GM23338 (cell line): ENCODE measurements around the gene MSANTD7. TPM values are rescaled to one million over a fixed set of nuclear protein-coding genes. Genes with fewer than 3 reads are reported as not detected.

ENCODE experiments used
- ATAC-seq: fragments of 200-7000 bp; cut with Tn5 transposase; 3 replicates; pipeline ENCODE4 v1.9.1; 2020
- DNase-seq: peaks from one replicate; pipeline ENCODE4 v3.0.0-alpha.2; 2015; ENCODE audit warnings: low spot score
- H2AFZ ChIP-seq: fragments of 200-600 bp; sonication (generic); 2 replicates; pipeline ENCODE4 v1.8.0; 2016; ENCODE audit warnings: antibody characterized with exemption, mild to moderate bottlenecking, moderate library complexity
- H3F3A ChIP-seq: fragments of 200-600 bp; sonication (generic); replicated peaks from 2 replicates; pipeline ENCODE4 v1.8.0; 2017; ENCODE audit warnings: antibody characterized with exemption, mixed run types, low read depth
- H3K27ac ChIP-seq: fragments of 200-600 bp; sonication (generic); 2 replicates; pipeline ENCODE4 v1.6.1; 2016; ENCODE audit warnings: low read depth
- H3K27me3 ChIP-seq: fragments of 200-600 bp; sonication (generic); 2 replicates; pipeline ENCODE4 v1.8.0; 2016; ENCODE audit warnings: mild to moderate bottlenecking, mixed run types, moderate library complexity; ENCODE audit not compliant: insufficient read depth
- H3K36me3 ChIP-seq: fragments of 200-600 bp; sonication (generic); 2 replicates; pipeline ENCODE4 v1.8.0; 2016; ENCODE audit warnings: mild to moderate bottlenecking; ENCODE audit not compliant: insufficient read depth
- H3K4me1 ChIP-seq: fragments of 200-600 bp; sonication (generic); 2 replicates; pipeline ENCODE4 v1.8.0; 2016; ENCODE audit warnings: mild to moderate bottlenecking, moderate library complexity; ENCODE audit not compliant: insufficient read depth
- H3K4me2 ChIP-seq: fragments of 200-600 bp; sonication (generic); 2 replicates; pipeline ENCODE4 v1.7.1; 2017; ENCODE audit warnings: mixed run types
- H3K4me3 ChIP-seq: fragments of 200-600 bp; sonication (generic); 2 replicates; pipeline ENCODE4 v1.6.1; 2016; ENCODE audit warnings: mixed run types
- H3K79me2 ChIP-seq: fragments of 200-600 bp; sonication (generic); replicated peaks from 2 replicates; pipeline ENCODE4 v1.8.0; 2017; ENCODE audit warnings: mild to moderate bottlenecking; ENCODE audit not compliant: insufficient read depth
- H3K9me2 ChIP-seq: fragments of 200-600 bp; sonication (generic); 2 replicates; pipeline ENCODE4 v1.8.0; 2017; ENCODE audit not compliant: insufficient read depth
- H4K20me1 ChIP-seq: fragments of 200-600 bp; sonication (generic); replicated peaks from 2 replicates; pipeline ENCODE4 v1.8.0; 2017; ENCODE audit warnings: mild to moderate bottlenecking; ENCODE audit not compliant: insufficient read depth
- H3K27ac Mint-ChIP-seq: 2 replicates; pipeline ENCODE4 v1.8.0; 2020; ENCODE audit warnings: inconsistent platforms, mild to moderate bottlenecking, moderate library complexity, mixed read lengths
- H3K27me3 Mint-ChIP-seq: 3 replicates; pipeline ENCODE4 v1.8.0; 2022; ENCODE audit warnings: low read depth, mild to moderate bottlenecking, moderate library complexity, mixed read lengths, inconsistent platforms; ENCODE audit not compliant: insufficient read depth, poor library complexity
- H3K36me3 Mint-ChIP-seq: 3 replicates; pipeline ENCODE4 v1.8.0; 2021; ENCODE audit warnings: low read depth, mild to moderate bottlenecking, inconsistent platforms, moderate library complexity, mixed read lengths
- H3K4me1 Mint-ChIP-seq: 3 replicates; pipeline ENCODE4 v1.8.0; 2020; ENCODE audit warnings: mild to moderate bottlenecking, inconsistent platforms, mixed read lengths
- H3K4me3 Mint-ChIP-seq: 3 replicates; pipeline ENCODE4 v1.8.0; 2021; ENCODE audit warnings: moderate library complexity, mild to moderate bottlenecking, inconsistent platforms, mixed read lengths
- H3K9me3 Mint-ChIP-seq: 3 replicates; pipeline ENCODE4 v1.8.0; 2020; ENCODE audit warnings: moderate library complexity, mild to moderate bottlenecking, inconsistent platforms, mixed read lengths
- CREB1 ChIP-seq: fragments of 250-450 bp; sonication (Bioruptor Pico); IDR thresholded peaks from 2 replicates; pipeline ENCODE4 v1.5.0; 2020; ENCODE audit warnings: low read depth, mild to moderate bottlenecking, moderate library complexity
- CTCF ChIP-seq, 2 experiments: fragments of 200-600 bp in 1 of 2; sonication (generic) in 1 of 2; conservative IDR thresholded peaks; 2 replicates each; pipeline versions ENCODE4 v1.5.1 to v1.6.1; 2016 to 2017; ENCODE audit warnings: antibody characterized with exemption in 2 of 2, low read depth in 2 of 2, mild to moderate bottlenecking in 2 of 2, moderate library complexity in 1 of 2
- EZH2 ChIP-seq: fragments of 200-600 bp; sonication (generic); IDR thresholded peaks from one replicate; pipeline ENCODE4 v1.8.0; 2017; ENCODE audit warnings: antibody characterized with exemption, mild to moderate bottlenecking, low read depth; ENCODE audit not compliant: unreplicated experiment
- EZH2phosphoT487 ChIP-seq: fragments of 200-600 bp; sonication (generic); IDR thresholded peaks from one replicate; pipeline ENCODE4 v1.8.1; 2018; ENCODE audit warnings: antibody characterized with exemption; ENCODE audit not compliant: unreplicated experiment
- JUNB ChIP-seq: IDR thresholded peaks from one replicate; pipeline ENCODE4 v1.6.1; 2016; ENCODE audit warnings: antibody characterized with exemption; ENCODE audit not compliant: unreplicated experiment
- NANOG ChIP-seq: IDR thresholded peaks from 2 replicates; pipeline ENCODE4 v1.6.1; 2016; ENCODE audit warnings: antibody characterized with exemption, borderline replicate concordance
- POLR2AphosphoS5 ChIP-seq: IDR thresholded peaks from 2 replicates; pipeline ENCODE4 v1.6.1; 2016; ENCODE audit warnings: antibody characterized with exemption, low read depth
- REST ChIP-seq: IDR thresholded peaks from one replicate; pipeline ENCODE4 v1.6.1; 2018; ENCODE audit warnings: antibody characterized with exemption; ENCODE audit not compliant: unreplicated experiment
- STAT1 ChIP-seq: IDR thresholded peaks from one replicate; pipeline ENCODE4 v1.6.1; 2016; ENCODE audit warnings: antibody characterized with exemption; ENCODE audit not compliant: unreplicated experiment
- ZNF114 ChIP-seq: fragments of 250-450 bp; sonication (Bioruptor Pico); IDR thresholded peaks from 2 replicates; pipeline ENCODE4 v1.5.0; 2020; ENCODE audit warnings: mild to moderate bottlenecking, moderate library complexity
- ZNF331 ChIP-seq: fragments of 250-450 bp; sonication (Bioruptor Pico); IDR thresholded peaks from 2 replicates; pipeline ENCODE4 v1.5.0; 2020; ENCODE audit warnings: low read depth, mild to moderate bottlenecking, moderate library complexity
- ZNF462 ChIP-seq: fragments of 250-450 bp; sonication (Bioruptor Pico); IDR thresholded peaks from 2 replicates; pipeline ENCODE4 v1.5.0; 2020; ENCODE audit warnings: mild to moderate bottlenecking, moderate library complexity
- polyA plus RNA-seq: library from polyadenylated mRNA; unstranded; fragments of >200 nt; fragmentation: Nextera tagmentation; extraction: Ambion mirVana; gene quantifications from 2 replicates; pipeline ENCODE4 v1.2.1, GENCODE V29; 2016
- total RNA-seq: library from RNA; depleted of rRNA; stranded (reverse); fragments of >200 nt; shearing (Covaris generic); gene quantifications from 2 replicates; pipeline ENCODE4 v1.2.3, GENCODE V29; 2014
- TF ChIP-seq, protein P1 (sequence below): IDR thresholded peaks from 2 replicates; pipeline ENCODE4 v1.6.1; 2016; ENCODE audit warnings: antibody characterized with exemption

The MSANTD7 gene
- total and polyA plus RNA-seq, 2 experiments from 2014 or later, result 5.3 to 19.8 TPM

DNA sequence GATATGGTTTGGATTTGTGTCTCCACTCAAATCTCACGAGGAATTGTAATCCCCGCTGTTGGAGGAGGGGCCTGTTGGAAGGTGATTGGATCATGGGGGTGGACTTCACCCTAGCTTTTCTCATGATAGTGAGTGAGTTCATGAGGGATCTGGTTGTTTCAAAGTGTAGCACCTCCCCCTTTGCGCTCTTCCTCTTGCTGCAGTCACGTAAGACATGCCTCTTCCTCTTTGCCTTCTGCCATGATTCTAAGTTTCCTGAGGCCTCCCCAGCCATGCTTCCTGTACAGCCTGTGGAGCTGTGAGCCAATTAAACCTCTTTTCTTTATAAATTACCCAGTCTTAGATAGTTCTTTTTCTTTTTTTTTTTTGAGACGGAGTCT, 17.3 kb upstream of the MSANTD7 start:
- Mint-ChIP-seq H3K36me3 (no peaks in the 10 kb centered on the region), H3K4me3 (no peak overlapping the region), H3K9me3 (no peaks in the 10 kb centered on the region; the same call in 2 of the 3 replicates), H3K27ac (peak overlapping the region; percentile 7; the same call in 1 of the 2 replicates), H3K4me1 (peaks cover 18% of the 10 kb centered on the region), H3K27me3 (no peaks in the 10 kb centered on the region)
- H4K20me1 ChIP-seq, result no peaks in the 10 kb centered on the region
- H3K4me2 ChIP-seq, result no peak overlapping the region
- H3K27ac ChIP-seq, result no peak overlapping the region
- H3K4me1 ChIP-seq, result peaks cover 13% of the 10 kb centered on the region; the same call in 1 of the 2 replicates
- no peaks in the 10 kb centered on the region for H3F3A ChIP-seq
- no peaks in the 10 kb centered on the region for H3K36me3 ChIP-seq
- DNase-seq (peak; percentile 24), ATAC-seq (peak; percentile 48; the same call in 2 of the 3 replicates)
- H3K4me3 ChIP-seq, result no peak overlapping the region
- TF ChIP-seq POLR2AphosphoS5 (no peak), EZH2 (no peak), ZNF114 (CRISPR knock-in tag) (no peak), EZH2phosphoT487 (no peak), STAT1 (no peak), NANOG (no peak), CREB1 (CRISPR knock-in tag) (no peak), REST (no peak), ZNF462 (CRISPR knock-in tag) (no peak), CTCF (conservative IDR thresholded peaks at IDR 0.05; ENCODE audit: low read depth in 2 of 2) (no peak), ZNF331 (CRISPR knock-in tag) (no peak), JUNB (no peak)
- TF ChIP-seq, protein P1, sequence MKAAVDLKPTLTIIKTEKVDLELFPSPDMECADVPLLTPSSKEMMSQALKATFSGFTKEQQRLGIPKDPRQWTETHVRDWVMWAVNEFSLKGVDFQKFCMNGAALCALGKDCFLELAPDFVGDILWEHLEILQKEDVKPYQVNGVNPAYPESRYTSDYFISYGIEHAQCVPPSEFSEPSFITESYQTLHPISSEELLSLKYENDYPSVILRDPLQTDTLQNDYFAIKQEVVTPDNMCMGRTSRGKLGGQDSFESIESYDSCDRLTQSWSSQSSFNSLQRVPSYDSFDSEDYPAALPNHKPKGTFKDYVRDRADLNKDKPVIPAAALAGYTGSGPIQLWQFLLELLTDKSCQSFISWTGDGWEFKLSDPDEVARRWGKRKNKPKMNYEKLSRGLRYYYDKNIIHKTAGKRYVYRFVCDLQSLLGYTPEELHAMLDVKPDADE, result no peak
- no peaks in the 10 kb centered on the region for H3K27me3 ChIP-seq
- H2AFZ ChIP-seq, result no peak overlapping the region; the same call in 1 of the 2 replicates
- no peaks in the 10 kb centered on the region for H3K79me2 ChIP-seq
- H3K9me2 ChIP-seq, result no peaks in the 10 kb centered on the region
